Stimulated activated CD8-positive, alpha-beta memory T cell treated with anti-CD3 and anti-CD28 coated beads, Interleukin-7, amount 100 ng/mL, for 4 hours (primary cell): ENCODE results near the gene INTS15.
"Not testable (repeated sequence)": the region's sequence is repeated elsewhere in the genome, so short reads cannot be mapped to it uniquely, and the experiment has no call there.

ENCODE experiments used
- DNase-seq, 2 donors: peaks; one replicate each; pipeline ENCODE4 v3.0.0-alpha.2; 2020; ENCODE audit warnings: low read depth in 2 of 2

Gene INTS15

GRCh38 chr7:6576867-6577368 is 12.9 kb upstream of the INTS15 start:
- DNase-seq = not testable (repeated sequence)

- peak; percentile 69 to 88 for DNase-seq
Measured at GRCh38 chr7:6577369-6578113, 12.3 kb upstream of the INTS15 start, which contains the start of gene ZDHHC4. ZDHHC4 (plus strand) TSS chr7:6577454; CDS start chr7:6580562, 3,108 bp downstream.

DNA sequence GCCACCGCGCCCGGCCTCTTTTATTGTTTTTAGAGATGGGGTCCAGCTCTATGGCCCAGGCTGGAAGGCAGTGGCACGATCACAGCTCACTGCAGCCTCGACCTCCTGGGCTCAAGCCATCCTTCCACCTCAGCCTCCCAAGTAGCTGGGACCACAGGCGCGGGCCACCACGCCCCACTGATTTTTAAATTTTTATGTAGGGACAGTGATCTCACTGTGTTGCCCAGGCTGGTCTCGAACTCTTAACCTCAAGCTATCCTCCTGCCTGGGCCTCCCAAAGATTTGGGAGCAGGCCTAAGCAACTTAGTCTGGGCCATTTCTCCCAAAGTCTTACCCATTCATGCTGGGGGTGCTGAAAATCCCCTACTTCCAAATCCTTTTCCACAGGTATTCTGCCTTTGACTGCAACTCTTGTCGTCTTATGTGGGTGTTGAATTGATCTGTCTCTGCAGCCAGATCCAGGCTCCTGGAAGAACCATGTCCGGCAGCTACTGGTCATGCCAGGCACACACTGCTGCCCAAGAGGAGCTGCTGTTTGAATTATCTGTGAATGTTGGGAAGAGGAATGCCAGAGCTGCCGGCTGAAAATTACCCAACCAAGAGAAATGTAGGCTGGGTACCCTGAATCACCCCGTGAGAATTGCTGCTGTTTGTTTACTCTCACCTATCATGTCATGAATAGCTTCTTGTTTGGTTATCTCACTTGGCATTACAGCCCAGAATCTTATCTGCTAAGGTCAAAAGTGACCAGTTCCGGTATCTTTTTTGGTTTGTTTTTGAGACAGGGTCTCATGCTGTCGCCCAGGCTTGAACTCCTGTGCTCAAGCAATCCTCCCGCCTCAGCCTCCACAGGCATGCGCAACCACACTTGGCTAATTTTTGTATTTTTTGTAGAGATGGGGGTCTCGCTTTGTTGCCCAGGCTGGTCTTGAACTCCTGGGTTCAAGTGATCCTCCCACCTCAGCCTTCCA is 11.4 kb upstream of the INTS15 start:
- no peak for DNase-seq

DNA sequence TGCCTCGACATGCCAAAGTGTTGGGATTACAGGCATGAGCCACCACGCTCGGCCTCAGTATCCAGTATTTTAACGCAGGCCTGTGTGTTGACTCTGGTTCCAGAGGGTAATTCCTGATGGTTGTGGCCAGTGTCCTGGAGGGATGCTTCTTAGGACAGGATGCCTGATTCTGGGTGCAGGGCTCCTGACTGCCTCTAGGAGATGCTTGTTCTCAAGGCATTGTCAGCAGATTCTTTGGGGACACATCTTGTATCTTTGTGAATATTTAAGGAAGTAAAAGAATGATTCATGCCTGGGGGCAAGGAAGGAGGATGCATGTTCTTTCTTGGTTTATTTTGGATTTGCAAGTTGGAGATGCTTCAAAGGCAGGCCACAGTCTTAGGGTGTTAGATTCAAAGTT is 10.4 kb upstream of the INTS15 start:
- DNase-seq = no peak

- not testable (repeated sequence) for DNase-seq
Measured at GRCh38 chr7:6585746-6586432, 3.9 kb upstream of the INTS15 start.

DNA sequence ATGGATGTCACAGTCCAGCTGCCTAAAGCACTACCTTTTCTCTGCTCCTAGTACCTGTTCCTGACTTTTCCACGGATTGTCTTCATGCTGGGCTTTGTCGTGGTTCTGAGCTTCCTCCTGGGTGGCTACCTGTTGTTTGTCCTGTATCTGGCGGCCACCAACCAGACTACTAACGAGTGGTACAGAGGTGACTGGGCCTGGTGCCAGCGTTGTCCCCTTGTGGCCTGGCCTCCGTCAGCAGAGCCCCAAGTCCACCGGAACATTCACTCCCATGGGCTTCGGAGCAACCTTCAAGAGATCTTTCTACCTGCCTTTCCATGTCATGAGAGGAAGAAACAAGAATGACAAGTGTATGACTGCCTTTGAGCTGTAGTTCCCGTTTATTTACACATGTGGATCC is 1.3 kb upstream of the INTS15 start:
- DNase-seq = no peak

DNA sequence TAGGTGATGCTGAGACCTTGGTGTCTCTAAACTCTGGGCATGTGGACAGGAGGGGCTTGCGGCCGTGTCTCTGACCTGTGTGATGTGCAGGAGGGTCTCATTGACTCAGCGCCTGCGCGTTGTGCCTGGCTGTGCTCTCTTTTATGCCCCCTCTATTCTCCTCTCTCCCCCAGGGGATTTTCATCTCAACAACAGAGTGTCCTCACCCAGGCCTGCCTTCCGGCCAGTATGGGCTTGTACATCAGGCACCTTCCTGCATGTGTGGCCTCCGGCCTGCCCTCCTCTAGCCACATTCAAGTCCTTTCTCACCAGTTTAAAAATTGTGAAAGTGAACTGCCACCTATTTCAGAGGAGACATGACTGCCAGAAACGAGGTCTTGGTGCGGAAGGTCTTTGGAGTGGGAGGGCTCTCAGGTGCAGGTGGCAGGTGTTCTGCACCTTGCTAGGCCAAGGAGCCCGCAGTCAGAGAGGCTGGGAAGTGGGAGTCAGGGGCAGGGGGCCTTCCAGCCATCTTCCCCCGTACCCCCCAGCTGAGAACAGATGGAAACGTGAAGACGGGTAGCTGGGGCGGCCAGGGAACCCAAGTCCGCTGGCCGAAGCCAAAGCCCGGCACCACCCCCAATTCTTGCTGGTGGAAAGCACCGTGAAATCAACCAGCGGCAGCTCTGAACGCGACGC is 531 bp upstream of the INTS15 start:
- no peak for DNase-seq

DNA sequence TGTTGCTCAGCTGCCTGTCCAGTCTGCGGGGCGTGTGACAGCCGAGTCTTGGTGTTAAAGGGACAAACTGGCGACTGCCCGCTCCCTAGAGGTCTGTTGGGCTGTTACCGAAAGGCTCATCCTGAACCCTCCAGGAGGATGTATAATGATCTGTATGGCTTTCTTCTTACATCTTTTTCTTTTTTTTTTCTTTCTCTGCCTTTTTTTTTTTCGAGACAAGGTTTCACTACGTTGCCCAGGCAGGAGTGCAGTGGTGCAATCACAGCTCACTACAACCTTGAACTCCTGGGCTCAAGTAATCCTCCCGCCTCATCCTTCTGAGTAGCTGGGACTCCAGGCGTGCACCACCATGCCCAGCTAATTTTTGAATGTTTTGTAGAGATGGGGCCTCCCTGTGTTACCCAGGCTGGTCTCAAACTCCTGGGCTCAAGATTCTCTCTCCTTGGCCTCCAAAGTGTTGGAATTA is 857 bp downstream of the INTS15 start:
- no peak for DNase-seq

DNA sequence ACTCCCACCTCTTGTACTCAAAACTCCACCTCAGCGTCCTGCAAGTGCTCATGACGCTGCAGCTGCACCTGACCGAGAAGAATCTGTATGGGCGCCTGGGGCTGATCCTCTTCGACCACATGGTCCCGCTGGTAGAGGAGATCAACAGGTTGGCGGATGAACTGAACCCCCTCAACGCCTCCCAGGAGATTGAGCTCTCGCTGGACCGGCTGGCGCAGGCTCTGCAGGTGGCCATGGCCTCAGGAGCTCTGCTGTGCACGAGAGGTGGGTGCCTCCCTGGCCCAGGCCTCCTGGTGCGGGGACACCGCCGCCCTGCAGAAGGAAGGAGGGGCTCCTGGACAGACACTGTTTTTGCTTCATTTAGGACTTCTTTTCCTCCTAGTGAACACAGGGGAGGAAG is 10.3 kb downstream of the INTS15 start:
- no peak for DNase-seq

DNA sequence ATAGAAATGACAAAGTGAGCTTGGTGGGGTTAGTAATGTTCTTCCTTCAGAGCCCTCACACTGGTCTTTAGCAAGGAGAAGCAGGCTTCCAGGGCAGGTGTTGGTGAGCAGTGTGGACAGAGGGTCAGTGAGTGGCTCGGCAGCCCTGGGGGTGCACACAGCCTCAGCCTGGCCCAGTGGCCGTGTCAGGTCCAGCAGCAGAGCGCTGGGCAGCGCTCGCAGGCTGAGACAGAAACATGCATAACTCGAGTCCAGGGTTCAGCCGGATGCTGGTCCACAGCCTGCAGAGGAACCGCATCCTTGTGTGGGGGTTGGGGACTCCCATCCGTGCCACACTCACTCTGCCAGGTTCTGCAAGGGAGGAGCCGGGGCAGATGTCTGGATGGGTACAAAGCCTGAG is 14.6 kb downstream of the INTS15 start:
- DNase-seq = no peak

- no peak for DNase-seq
Measured at GRCh38 chr7:6606866-6607583, 17.2 kb downstream of the INTS15 start.

DNA sequence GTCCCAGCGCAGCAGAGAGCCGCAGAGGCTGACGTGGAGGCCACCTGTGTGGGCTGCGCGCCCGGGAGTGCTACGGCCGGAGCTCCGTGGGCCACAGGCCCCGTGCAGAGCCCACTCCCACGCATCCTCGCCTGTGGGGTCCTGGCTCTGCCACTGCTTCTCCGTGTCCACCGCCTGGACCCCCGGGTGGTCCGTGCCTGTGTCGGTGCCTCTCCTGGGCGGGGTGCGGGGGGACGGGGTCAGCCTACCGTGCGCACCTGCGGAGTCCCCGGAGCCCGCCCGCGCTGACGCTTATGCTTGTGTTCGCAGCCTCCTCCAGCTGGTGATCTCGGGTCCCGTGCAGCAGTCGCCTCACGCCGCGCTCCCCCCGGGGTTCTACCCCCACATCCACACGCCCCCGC is 17.8 kb downstream of the INTS15 start:
- DNase-seq = no peak

DNA sequence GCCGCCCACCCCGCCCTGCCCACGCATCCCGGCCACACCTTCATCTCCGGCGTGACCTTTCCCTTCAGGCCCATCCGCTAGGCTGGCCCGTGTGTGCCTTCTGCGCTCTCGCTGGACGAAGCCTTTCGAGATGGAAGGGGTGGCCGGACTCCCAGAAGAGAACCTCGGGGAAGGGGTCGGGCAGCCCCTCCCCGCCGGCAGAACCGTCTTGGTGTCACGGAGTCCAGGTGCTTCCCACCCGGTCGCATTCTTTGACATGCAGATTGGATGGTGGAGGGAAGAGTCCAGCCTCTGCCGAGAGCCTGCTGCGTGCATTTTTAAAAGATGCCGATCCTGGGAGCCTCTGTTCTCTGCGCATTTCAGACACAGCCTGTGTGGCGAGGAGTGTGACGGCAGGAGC is 18.3 kb downstream of the INTS15 start:
- no peak for DNase-seq

GRCh38 chr7:6608794-6609193 is 19.0 kb downstream of the INTS15 start:
- DNase-seq = no peak

- no peak for DNase-seq
Measured at GRCh38 chr7:6612819-6613218, 23.0 kb downstream of the INTS15 start.

GRCh38 chr7:6613706-6614105 is 23.9 kb downstream of the INTS15 start:
- DNase-seq = no peak

GRCh38 chr7:6614953-6615722 is 25.3 kb downstream of the INTS15 start, which contains the start of gene ZNF853:
ZNF853 (plus strand) TSS chr7:6615610; CDS start chr7:6616175, 565 bp downstream.
- peak in 1 of 2 donors; percentile 24 for DNase-seq

GRCh38 chr7:6615723-6616555 is 26.1 kb downstream of the INTS15 start:
- DNase-seq = no peak
